ENCODE data around the gene IL10RB.

IL10RB gene

DNA sequence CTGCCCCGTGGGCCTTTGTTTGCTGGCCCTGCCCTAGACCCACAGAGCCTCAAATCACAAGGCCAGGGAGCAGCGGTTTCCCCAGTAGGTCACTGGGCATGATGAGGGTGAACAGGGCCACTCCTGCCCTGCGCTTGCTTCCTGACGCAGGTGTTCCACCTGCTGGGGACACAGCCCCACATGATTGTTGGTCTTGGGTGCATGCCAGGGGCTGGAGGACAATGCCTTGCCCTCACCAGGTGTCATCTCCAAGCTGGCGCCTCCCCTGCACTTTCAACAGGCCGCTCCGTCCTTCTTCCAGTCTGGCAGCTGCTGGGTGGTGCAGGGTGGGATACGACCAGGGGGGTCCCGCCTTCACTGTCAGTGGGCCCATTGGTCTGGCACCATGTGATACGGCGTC lies 24.3 kb downstream of the IL10RB start:
- no peak overlapping the region for H3K4me3 Mint-ChIP-seq
- no peak for DNase-seq (ENCODE audit: low spot score)
- H3K9me3 Mint-ChIP-seq, result no peaks in the 10 kb centered on the region
- H3K27me3 Mint-ChIP-seq (ENCODE audit: low read depth), result no peaks in the 10 kb centered on the region
- no peak overlapping the region for H3K27ac Mint-ChIP-seq
- peaks cover 58% of the 10 kb centered on the region for H3K36me3 Mint-ChIP-seq (ENCODE audit: low read depth)
- peaks cover 5% of the 10 kb centered on the region for H3K4me1 Mint-ChIP-seq (ENCODE audit: low read depth)

DNA sequence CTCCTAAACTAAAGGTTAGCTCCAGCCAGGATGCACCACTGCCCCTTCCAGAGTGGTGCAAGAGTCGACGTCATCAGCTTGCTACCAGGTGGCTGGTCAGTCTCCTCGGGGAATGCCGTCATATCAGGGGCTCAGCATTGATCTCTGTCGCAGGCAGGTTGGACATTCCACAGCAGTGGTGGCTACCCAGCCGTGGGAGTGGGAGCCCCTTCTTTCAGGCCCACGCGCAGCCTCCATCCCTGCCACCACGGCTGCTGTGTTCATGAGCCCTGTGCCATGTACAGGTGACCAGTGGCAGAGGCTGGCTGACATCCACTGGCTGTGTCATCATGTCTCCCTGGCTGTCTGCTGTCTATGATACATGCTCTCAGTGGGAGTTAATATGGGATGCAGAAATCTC lies 25.5 kb downstream of the IL10RB start:
- Mint-ChIP-seq H3K27ac (no peak overlapping the region), H3K4me1 (ENCODE audit: low read depth) (peaks cover 5% of the 10 kb centered on the region), H3K4me3 (no peak overlapping the region), H3K9me3 (no peaks in the 10 kb centered on the region), H3K27me3 (ENCODE audit: low read depth) (no peaks in the 10 kb centered on the region), H3K36me3 (ENCODE audit: low read depth) (peaks cover 58% of the 10 kb centered on the region)
- no peak for DNase-seq (ENCODE audit: low spot score)

DNA sequence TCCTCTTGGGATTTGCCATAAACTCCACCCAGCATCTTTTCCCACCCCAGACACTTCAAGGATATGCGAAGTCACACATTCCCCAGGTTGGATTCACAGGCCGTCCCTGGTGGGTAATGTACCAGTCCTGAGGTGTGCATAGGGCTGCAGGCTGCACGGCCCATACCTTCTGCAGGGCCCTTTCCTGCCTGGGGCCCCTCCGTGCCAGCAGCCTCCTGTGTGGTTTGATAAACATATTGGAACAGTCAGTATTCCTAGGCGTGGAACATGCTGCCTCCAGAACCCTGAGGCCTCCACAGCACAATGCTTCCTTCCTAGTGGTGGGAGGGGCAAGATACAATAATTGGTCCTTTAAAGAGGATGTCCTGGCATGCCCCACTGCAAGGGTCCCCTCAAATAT lies 26.6 kb downstream of the IL10RB start:
- H3K36me3 Mint-ChIP-seq (ENCODE audit: low read depth), result peaks cover 59% of the 10 kb centered on the region

DNA sequence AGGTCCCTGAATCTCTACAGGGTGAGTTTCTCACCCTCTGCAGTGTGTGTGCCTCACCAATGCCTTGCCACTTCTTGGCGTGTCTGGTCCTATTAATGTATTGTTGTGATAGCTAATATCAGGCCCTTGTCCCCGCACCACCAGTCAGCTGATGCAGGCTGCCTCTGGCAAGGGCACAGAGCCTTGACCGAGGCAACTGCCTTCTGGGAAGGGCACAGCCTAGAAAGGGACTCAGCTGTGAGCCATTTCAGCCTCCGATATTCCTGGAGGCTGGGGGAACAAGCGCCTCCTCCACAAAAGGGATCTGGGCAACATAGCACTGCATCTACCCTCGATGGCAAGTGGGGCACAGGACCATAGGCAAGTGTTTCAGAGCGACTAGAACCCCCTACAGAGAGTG lies 27.0 kb downstream of the IL10RB start:
- Mint-ChIP-seq H3K9me3 (no peaks in the 10 kb centered on the region), H3K4me1 (ENCODE audit: low read depth) (peaks cover 12% of the 10 kb centered on the region), H3K27me3 (ENCODE audit: low read depth) (no peaks in the 10 kb centered on the region), H3K27ac (no peak overlapping the region), H3K4me3 (no peak overlapping the region), H3K36me3 (ENCODE audit: low read depth) (peaks cover 60% of the 10 kb centered on the region)
- DNase-seq (ENCODE audit: low spot score), result no peak

More for the DNA sequence above, 26.6 kb downstream of the IL10RB start:
- peaks cover 9% of the 10 kb centered on the region for H3K4me1 Mint-ChIP-seq (ENCODE audit: low read depth)
- no peaks in the 10 kb centered on the region for H3K9me3 Mint-ChIP-seq
- H3K27ac Mint-ChIP-seq, result no peak overlapping the region
- no peak overlapping the region for H3K4me3 Mint-ChIP-seq
- no peaks in the 10 kb centered on the region for H3K27me3 Mint-ChIP-seq (ENCODE audit: low read depth)
- no peak for DNase-seq (ENCODE audit: low spot score)

DNA sequence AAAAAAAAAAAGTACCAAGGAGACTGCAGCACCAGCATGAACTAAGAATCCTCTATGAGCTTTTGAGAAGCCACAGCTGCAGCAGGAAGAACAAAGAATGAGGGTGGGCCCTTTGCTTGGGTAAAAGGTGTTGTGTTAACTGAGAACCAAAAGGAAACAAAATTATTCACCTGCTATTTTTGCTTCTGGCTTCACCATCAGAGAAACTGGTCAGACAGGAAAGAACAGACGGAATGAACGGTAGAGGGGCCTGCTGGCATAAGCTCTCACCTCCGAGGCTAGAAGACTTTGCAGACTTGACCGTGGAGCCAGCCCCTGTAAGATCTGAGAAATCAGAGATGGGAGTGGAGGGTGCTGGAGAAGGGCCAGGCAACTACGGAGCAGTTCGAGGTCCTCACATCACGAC lies 27.6 kb downstream of the IL10RB start:
- Mint-ChIP-seq H3K4me3 (no peak overlapping the region), H3K36me3 (ENCODE audit: low read depth) (peaks cover 53% of the 10 kb centered on the region), H3K9me3 (no peaks in the 10 kb centered on the region), H3K4me1 (ENCODE audit: low read depth) (peaks cover 13% of the 10 kb centered on the region), H3K27me3 (ENCODE audit: low read depth) (no peaks in the 10 kb centered on the region), H3K27ac (peak overlapping the region; percentile 8)
- no peak for DNase-seq (ENCODE audit: low spot score)

DNA sequence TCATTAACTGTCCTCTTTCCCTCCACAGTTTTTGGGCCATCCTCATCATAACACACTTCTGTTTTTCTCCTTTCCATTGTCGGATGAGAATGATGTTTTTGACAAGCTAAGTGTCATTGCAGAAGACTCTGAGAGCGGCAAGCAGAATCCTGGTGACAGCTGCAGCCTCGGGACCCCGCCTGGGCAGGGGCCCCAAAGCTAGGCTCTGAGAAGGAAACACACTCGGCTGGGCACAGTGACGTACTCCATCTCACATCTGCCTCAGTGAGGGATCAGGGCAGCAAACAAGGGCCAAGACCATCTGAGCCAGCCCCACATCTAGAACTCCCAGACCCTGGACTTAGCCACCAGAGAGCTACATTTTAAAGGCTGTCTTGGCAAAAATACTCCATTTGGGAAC lies 30.0 kb downstream of the IL10RB start:
- Mint-ChIP-seq H3K4me3 (no peak overlapping the region), H3K9me3 (no peaks in the 10 kb centered on the region), H3K36me3 (ENCODE audit: low read depth) (peaks cover 53% of the 10 kb centered on the region), H3K27me3 (ENCODE audit: low read depth) (no peaks in the 10 kb centered on the region), H3K27ac (no peak overlapping the region), H3K4me1 (ENCODE audit: low read depth) (peaks cover 33% of the 10 kb centered on the region)
- no peak for DNase-seq (ENCODE audit: low spot score)

DNA sequence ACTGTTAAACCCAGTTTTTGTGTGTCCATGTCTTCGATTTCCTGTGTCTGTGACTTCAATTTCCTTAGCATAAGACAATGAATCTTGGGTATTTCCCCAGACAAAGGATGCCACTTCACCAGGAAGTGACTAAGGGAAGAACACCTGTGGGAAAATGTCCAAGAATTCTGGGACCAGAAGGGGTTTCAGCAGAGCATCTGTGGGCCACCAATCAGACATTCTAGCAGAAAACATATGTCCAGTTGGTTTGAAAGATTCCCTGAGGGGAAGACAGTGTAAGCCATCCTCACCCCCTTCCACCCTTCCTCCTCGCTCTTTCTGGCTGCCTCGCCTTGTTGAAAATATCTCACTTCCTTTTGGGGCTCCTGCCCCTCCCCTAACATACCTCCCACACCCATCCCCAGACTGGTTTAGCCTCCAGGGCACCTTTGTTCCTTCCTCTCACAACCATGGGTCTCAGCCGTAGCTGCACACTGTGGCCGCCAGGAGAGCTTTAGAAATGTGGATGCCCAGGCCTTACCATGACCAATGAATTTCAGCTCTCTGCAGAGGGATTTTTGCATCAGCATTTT lies 33.1 kb downstream of the IL10RB start:
- Mint-ChIP-seq H3K9me3 (no peaks in the 10 kb centered on the region), H3K36me3 (ENCODE audit: low read depth) (peaks cover 30% of the 10 kb centered on the region), H3K27me3 (ENCODE audit: low read depth) (no peaks in the 10 kb centered on the region), H3K27ac (peak overlapping the region; percentile 27), H3K4me1 (ENCODE audit: low read depth) (peaks cover 37% of the 10 kb centered on the region), H3K4me3 (peak overlapping the region; percentile 65)
- peak; percentile 22 for DNase-seq (ENCODE audit: low spot score)

DNA sequence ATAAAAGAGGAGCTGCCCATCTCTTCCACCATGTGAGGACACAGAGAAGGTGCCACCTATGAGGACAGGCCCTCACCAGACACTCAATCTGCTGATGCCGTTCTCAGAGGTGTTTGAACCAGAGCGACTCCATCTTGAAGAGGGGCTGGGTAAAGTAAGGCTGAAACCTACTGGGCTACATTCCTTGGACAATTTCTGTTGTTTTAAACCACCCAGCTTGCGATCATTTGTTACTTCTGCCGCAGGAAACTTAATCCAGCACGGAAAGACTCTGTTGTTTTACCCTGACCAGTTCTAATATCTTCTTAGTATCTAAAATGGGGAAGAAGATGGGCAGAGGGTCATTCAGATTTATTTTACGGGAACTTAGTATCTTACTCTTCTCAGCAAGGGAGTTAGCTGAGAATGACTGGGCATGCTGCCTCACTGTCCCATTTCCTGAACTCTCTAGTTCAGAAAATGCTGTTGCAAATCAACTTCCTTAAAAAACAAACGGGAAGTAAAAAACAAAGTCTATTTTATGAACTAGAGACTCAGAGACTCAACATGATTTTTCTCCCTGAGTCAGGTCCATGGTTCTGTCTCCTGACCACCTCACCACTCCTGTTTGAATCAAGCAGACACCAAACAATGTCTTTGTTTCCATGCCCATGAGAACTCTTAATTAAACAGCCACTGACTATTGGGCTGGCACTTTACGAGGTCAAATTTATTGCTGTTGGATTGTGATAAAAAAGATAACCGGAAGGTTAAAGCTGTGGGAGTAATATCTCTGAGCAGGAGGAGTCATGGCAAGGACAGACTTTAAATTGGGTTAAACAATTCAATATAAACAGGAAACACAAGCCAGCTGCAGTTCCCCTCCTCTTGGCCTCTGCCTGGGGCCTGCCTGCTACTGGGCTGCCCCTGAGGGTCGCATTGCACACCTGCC lies 34.8 kb downstream of the IL10RB start:
- H3K36me3 Mint-ChIP-seq (ENCODE audit: low read depth), result peaks cover 24% of the 10 kb centered on the region
- no peak for DNase-seq (ENCODE audit: low spot score)
- no peaks in the 10 kb centered on the region for H3K9me3 Mint-ChIP-seq
- H3K4me1 Mint-ChIP-seq (ENCODE audit: low read depth), result peaks cover 44% of the 10 kb centered on the region
- peak overlapping the region; percentile 73 for H3K27ac Mint-ChIP-seq
- H3K27me3 Mint-ChIP-seq (ENCODE audit: low read depth), result no peaks in the 10 kb centered on the region
- H3K4me3 Mint-ChIP-seq, result peak overlapping the region; percentile 24

DNA sequence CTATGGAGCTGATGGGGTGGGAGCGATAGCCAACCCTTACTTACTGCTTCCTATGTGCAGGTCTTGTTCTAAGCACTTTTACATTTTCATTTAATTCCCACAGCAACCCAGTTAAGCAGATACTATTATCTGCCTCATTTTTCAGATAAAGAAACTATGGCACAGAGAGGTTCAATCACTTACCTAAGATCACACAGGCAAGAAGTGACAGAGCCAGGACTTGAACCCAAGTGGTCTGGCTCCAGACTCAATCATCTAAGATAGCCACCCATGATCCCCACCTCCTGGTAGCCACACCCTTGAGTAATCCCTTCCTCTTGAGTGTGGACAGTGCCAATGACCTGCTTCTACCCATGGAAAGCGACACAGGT lies 35.5 kb downstream of the IL10RB start:
- Mint-ChIP-seq H3K4me1 (ENCODE audit: low read depth) (peaks cover 44% of the 10 kb centered on the region), H3K9me3 (no peaks in the 10 kb centered on the region), H3K27me3 (ENCODE audit: low read depth) (no peaks in the 10 kb centered on the region), H3K36me3 (ENCODE audit: low read depth) (peaks cover 17% of the 10 kb centered on the region), H3K27ac (peak overlapping the region; percentile 73), H3K4me3 (no peak overlapping the region)
- no peak for DNase-seq (ENCODE audit: low spot score)

DNA sequence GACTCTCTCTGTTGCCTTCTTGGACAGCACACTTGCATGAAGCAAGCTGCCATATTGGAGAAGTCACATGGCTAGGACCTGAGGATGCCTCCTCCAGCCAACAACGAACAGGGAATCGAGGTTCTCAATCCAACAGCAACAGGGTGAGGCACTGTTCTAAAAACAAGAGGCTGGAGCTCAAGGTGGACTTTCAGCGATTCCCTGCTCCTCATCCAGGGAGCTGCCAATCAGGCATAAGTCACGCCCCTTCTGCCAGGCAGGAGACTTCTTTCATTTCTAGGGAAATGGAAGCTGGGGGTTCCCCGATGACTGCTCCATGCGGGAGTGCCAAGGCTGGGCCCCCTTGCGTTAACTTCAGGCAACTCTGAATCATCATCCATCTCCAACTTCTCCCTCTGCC lies 35.9 kb downstream of the IL10RB start:
- H3K4me1 Mint-ChIP-seq (ENCODE audit: low read depth), result peaks cover 44% of the 10 kb centered on the region
- peaks cover 15% of the 10 kb centered on the region for H3K36me3 Mint-ChIP-seq (ENCODE audit: low read depth)
- no peak for DNase-seq (ENCODE audit: low spot score)
- H3K27me3 Mint-ChIP-seq (ENCODE audit: low read depth), result no peaks in the 10 kb centered on the region
- no peak overlapping the region for H3K27ac Mint-ChIP-seq
- no peak overlapping the region for H3K4me3 Mint-ChIP-seq
- no peaks in the 10 kb centered on the region for H3K9me3 Mint-ChIP-seq

DNA sequence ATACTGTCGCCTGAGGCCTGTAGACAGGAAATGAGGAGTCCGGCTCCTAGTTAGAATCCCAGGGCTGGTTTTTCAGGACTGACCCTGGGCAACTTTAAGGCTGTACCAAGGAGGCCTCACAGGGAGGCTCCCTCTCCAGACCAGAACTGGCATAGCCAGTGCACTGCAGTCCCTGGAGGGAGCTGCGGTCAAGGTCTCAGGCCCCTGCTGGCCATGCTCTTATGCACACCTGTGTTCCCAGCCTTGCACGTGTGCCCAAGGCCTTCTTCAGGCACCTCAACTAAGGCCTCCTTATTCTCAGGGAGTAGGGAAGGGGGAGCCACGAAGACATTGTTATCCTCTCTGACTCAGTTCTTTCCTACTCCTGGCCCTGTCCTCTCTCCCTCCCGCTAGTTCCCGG lies 36.6 kb downstream of the IL10RB start:
- Mint-ChIP-seq H3K36me3 (ENCODE audit: low read depth) (peaks cover 9% of the 10 kb centered on the region), H3K27me3 (ENCODE audit: low read depth) (no peaks in the 10 kb centered on the region), H3K27ac (no peak overlapping the region), H3K9me3 (no peaks in the 10 kb centered on the region), H3K4me3 (no peak overlapping the region), H3K4me1 (ENCODE audit: low read depth) (peaks cover 40% of the 10 kb centered on the region)
- DNase-seq (ENCODE audit: low spot score), result no peak

DNA sequence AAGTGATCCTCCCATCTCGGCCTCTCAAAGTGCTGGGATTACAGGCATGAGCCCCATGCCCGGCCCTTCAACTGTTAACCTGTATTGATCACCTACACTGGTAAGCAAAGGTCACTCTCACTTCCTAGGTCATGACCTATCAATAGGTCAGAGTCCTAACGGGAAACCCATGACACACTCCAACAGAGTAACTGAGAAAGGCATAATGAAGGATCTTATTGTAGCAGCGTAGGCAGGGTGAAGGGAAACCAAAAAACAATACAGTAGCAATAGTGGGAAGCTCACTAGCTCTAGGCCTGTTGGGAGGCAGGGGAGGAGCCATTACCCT lies 39.1 kb downstream of the IL10RB start:
- Mint-ChIP-seq H3K9me3 (peaks cover 5% of the 10 kb centered on the region), H3K36me3 (ENCODE audit: low read depth) (no peaks in the 10 kb centered on the region), H3K27ac (no peak overlapping the region), H3K4me1 (ENCODE audit: low read depth) (peaks cover 31% of the 10 kb centered on the region), H3K4me3 (no peak overlapping the region), H3K27me3 (ENCODE audit: low read depth) (no peaks in the 10 kb centered on the region)
- DNase-seq (ENCODE audit: low spot score), result no peak

DNA sequence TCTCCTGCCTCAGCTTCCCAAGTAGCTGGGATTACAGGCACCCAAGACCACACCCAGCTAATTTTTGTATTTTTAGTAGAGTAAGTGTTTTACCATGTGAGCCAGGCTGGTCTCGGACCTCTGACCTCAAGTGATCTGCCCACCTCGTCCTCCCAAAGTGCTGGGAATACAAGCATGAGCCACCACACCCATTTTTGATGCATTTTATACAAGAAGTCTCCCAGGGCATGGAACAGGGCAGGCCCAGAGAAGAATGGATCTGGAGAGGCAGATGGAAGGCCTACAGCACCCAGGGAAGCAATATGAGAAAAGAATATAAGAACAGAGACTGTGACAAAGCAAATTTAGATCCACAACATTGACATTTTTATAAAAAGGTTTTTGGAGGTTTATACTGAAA lies 39.8 kb downstream of the IL10RB start:
- no peak overlapping the region for H3K27ac Mint-ChIP-seq
- no peaks in the 10 kb centered on the region for H3K36me3 Mint-ChIP-seq (ENCODE audit: low read depth)
- no peak for DNase-seq (ENCODE audit: low spot score)
- peaks cover 7% of the 10 kb centered on the region for H3K9me3 Mint-ChIP-seq
- peaks cover 25% of the 10 kb centered on the region for H3K4me1 Mint-ChIP-seq (ENCODE audit: low read depth)
- no peak overlapping the region for H3K4me3 Mint-ChIP-seq
- no peaks in the 10 kb centered on the region for H3K27me3 Mint-ChIP-seq (ENCODE audit: low read depth)

DNA sequence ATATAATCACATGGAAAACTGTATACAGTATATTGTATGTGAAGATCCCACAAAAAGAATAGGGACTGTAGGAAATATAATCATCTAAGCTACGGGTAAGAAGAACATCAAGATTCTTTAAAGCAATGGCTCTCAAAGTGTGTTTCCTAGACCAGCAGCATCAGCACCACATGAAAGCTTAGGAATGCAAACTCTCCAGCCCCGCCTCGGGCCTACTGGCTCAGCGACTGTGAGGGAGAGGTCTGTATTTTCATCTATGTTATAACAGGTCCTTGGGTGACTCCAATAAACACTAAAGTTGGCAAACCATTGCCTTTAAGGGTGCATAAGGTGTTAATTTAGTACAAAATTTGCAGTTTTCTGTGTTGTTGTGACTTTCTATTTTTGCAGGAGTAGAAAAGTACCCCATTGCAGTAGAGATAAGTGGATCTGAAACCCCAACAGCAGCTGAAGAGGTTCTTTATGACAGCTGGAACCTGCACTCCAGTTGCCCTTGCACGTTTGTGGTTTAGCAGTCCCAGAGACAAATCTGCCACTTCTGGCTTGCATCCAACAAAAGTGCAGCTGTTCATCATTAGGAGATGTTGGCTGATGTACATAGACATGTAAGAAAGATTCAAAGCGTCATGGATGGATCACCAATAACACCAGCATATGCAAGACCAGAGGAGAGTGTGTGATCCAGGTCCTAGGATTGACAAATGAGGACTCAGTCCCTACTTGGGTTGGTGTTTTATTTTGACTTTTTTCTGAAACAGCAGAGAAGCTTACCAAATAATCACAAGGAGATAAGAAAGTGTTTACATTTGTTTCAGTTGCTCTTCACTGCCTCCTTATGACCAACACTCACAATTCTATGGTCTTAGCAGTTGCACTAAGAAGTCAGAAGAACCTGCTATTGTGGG lies 42.7 kb downstream of the IL10RB start:
- Mint-ChIP-seq H3K9me3 (peaks cover 12% of the 10 kb centered on the region), H3K27ac (no peak overlapping the region), H3K36me3 (ENCODE audit: low read depth) (no peaks in the 10 kb centered on the region), H3K4me1 (ENCODE audit: low read depth) (peaks cover 14% of the 10 kb centered on the region), H3K27me3 (ENCODE audit: low read depth) (peaks cover 2% of the 10 kb centered on the region), H3K4me3 (no peak overlapping the region)
- no peak for DNase-seq (ENCODE audit: low spot score)

All from T-helper 2 cell treated with Interferon-gamma antibody and Interleukin-4, amounts not matched to agents 5 μg/mL and 100 μg/mL, for 36 hours (primary cell).